Left lung (tissue), 10 donors: ENCODE data around the gene FAM24B. TPM values are rescaled to one million over a fixed set of nuclear protein-coding genes. Genes with fewer than 3 reads are reported as not detected.
"Not testable (repeated sequence)": the region's sequence is repeated elsewhere in the genome, so short reads cannot be mapped to it uniquely, and the experiment has no call there.

Experiments used
- ATAC-seq: fragments of 200-7000 bp; cut with Tn5 transposase; one replicate; pipeline ENCODE4 v1.9.1; 2020; ENCODE audit warnings: moderate library complexity
- DNase-seq, 4 donors: peaks; one replicate each; pipeline ENCODE4 v3.0.0-alpha.2; 2013 to 2020
- H3K27ac ChIP-seq, 2 donors: fragments of 200-600 bp; sonication (generic) in 1 of 2; one replicate each; pipeline versions ENCODE4 v1.5.0 to v1.8.0; 2020 to 2021
- H3K27me3 ChIP-seq, 2 donors: fragments of 200-600 bp; sonication (generic) in 1 of 2; one replicate each; pipeline versions ENCODE4 v1.5.0 to v1.8.0; 2020 to 2021
- H3K36me3 ChIP-seq, 2 donors: fragments of 200-600 bp; sonication (generic) in 1 of 2; one replicate each; pipeline versions ENCODE4 v1.5.0 to v1.8.0; 2020 to 2021
- H3K4me1 ChIP-seq, 2 donors: fragments of 200-600 bp; one replicate each; pipeline ENCODE4 v1.8.0; 2021
- H3K4me3 ChIP-seq, 2 donors: fragments of 200-600 bp; sonication (generic) in 1 of 2; one replicate each; pipeline versions ENCODE4 v1.5.0 to v1.8.0; 2020 to 2021; ENCODE audit warnings: mild to moderate bottlenecking in 1 of 2
- H3K9me3 ChIP-seq, 2 donors: fragments of 200-600 bp; sonication (generic) in 1 of 2; one replicate each; pipeline versions ENCODE4 v1.5.0 to v1.8.0; 2020 to 2021
- CTCF ChIP-seq, 2 donors: fragments of 200-600 bp; sonication (generic) in 1 of 2; IDR thresholded peaks; one replicate each; pipeline versions ENCODE4 v1.5.0 to v1.8.0; 2021; ENCODE audit warnings: antibody characterized with exemption in 2 of 2
- intact Hi-C, 2 donors: fragments of 100-400 bp; cut with DNase I; formaldehyde crosslinking; loops; one replicate each; pipeline versions ENCODE4 v1.11.2 to v1.14.2; 2022
- polyA plus RNA-seq, 6 donors: library from polyadenylated mRNA; unstranded; fragments of 120-200 nt; gene quantifications; one replicate each; pipeline ENCODE4 v1.2.1, GENCODE V29; 2013; ENCODE audit not compliant: insufficient read length in 6 of 6
- total RNA-seq, 2 donors: library from RNA; stranded (reverse); fragmentation: NEBNext Ultra II Directional; extraction: Animal tissue kit (Norgen Biotek cat#: 25700); gene quantifications; one replicate each; pipeline ENCODE4 v1.2.1, GENCODE V29; 2021
- donor health status: DM: no; HTN: yes; CAD: no.
- donor health status: DM: no; HTN: no; CAD: no.

Gene FAM24B
- total and polyA plus RNA-seq, 8 donors: 3.0 to 10.1 (median 7.6) TPM

GRCh38 chr10:122864194-122864592 lies 15.2 kb downstream of the FAM24B start:
- H3K9me3 ChIP-seq: peaks cover 0 to 2% of the 10 kb centered on the region in 2 donors
- no peak for TF ChIP-seq CTCF (IDR thresholded peaks at IDR 0.05)
- H3K27me3 ChIP-seq: no peaks in the 10 kb centered on the region
- no peaks in the 10 kb centered on the region for H3K36me3 ChIP-seq
- H3K4me1 ChIP-seq: no peaks in the 10 kb centered on the region
- no peak overlapping the region for H3K27ac ChIP-seq
- H3K4me3 ChIP-seq: no peak overlapping the region
- no peak for ATAC-seq
- intact Hi-C loops: no loop called here
- DNase-seq: no peak

- Histone ChIP-seq H3K9me3 (peaks cover 0 to 2% of the 10 kb centered on the region in 2 donors), H3K4me3 (no peak overlapping the region), H3K36me3 (no peaks in the 10 kb centered on the region), H3K27ac (no peak overlapping the region), H3K27me3 (no peaks in the 10 kb centered on the region), H3K4me1 (no peaks in the 10 kb centered on the region)
- intact Hi-C loops: no loop called here
- no peak for TF ChIP-seq CTCF (IDR thresholded peaks at IDR 0.05)
- no peak for DNase-seq
- no peak for ATAC-seq
Observed at GRCh38 chr10:122863216-122864193, 15.9 kb downstream of the FAM24B start.

GRCh38 chr10:122861711-122862161 lies 17.6 kb downstream of the FAM24B start:
- DNase-seq (no peak), ATAC-seq (no peak)
- no peaks in the 10 kb centered on the region for H3K4me1 ChIP-seq

GRCh38 chr10:122859527-122859926 lies 19.9 kb downstream of the FAM24B start:
- ATAC-seq (no peak), DNase-seq (no peak)
- Histone ChIP-seq H3K27ac (no peak overlapping the region), H3K4me1 (no peaks in the 10 kb centered on the region), H3K9me3 (no peaks in the 10 kb centered on the region), H3K27me3 (no peaks in the 10 kb centered on the region), H3K36me3 (no peaks in the 10 kb centered on the region), H3K4me3 (no peak overlapping the region)
- TF ChIP-seq CTCF (IDR thresholded peaks at IDR 0.05): no peak
- intact Hi-C loops: no loop called here

More at GRCh38 chr10:122861711-122862161, 17.6 kb downstream of the FAM24B start:
- no peak for TF ChIP-seq CTCF (IDR thresholded peaks at IDR 0.05)
- no peak overlapping the region for H3K4me3 ChIP-seq
- intact Hi-C loops: no loop called here
- H3K36me3 ChIP-seq: no peaks in the 10 kb centered on the region
- H3K27me3 ChIP-seq: no peaks in the 10 kb centered on the region
- H3K9me3 ChIP-seq: no peaks in the 10 kb centered on the region
- H3K27ac ChIP-seq: no peak overlapping the region

GRCh38 chr10:122858042-122858441 lies 21.3 kb downstream of the FAM24B start:
- H3K27ac ChIP-seq, DNase-seq, intact Hi-C loops, H3K36me3 ChIP-seq, H3K4me1 ChIP-seq, H3K4me3 ChIP-seq, H3K27me3 ChIP-seq, H3K9me3 ChIP-seq, ATAC-seq: not testable (repeated sequence)
